ENCODE data around the gene EZH2.

DNA sequence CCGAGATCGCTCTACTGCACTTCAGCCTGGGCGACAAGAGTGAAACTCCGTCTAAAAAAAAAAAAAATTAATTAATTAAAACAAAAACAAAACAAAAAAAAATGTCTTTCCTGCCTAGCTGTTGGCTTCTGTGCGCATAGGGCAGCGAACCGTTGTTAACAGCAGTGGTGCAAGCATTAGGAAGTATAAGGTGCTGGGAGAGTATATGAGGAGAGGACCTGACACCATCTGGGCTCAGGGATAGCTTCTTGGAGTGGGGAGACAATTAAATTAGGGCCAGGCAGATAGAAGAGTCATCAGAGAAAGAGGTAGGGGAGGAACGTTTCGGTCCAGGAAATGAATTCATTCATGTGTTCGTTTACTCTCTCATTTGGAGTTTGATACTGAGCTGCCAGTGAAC is 46.2 kb upstream of the EZH2 start:
- TF ChIP-seq, protein P1, sequence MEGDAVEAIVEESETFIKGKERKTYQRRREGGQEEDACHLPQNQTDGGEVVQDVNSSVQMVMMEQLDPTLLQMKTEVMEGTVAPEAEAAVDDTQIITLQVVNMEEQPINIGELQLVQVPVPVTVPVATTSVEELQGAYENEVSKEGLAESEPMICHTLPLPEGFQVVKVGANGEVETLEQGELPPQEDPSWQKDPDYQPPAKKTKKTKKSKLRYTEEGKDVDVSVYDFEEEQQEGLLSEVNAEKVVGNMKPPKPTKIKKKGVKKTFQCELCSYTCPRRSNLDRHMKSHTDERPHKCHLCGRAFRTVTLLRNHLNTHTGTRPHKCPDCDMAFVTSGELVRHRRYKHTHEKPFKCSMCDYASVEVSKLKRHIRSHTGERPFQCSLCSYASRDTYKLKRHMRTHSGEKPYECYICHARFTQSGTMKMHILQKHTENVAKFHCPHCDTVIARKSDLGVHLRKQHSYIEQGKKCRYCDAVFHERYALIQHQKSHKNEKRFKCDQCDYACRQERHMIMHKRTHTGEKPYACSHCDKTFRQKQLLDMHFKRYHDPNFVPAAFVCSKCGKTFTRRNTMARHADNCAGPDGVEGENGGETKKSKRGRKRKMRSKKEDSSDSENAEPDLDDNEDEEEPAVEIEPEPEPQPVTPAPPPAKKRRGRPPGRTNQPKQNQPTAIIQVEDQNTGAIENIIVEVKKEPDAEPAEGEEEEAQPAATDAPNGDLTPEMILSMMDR (IDR thresholded peaks at IDR 0.05), result no peak
- no peak for TF ChIP-seq POLR2A (IDR thresholded peaks at IDR 0.05)
- no peak for TF ChIP-seq EP300 (IDR thresholded peaks at IDR 0.05; ENCODE audit: low read depth)

Measured in transverse colon (tissue), 3 donors.